SK-N-SH treated with all-trans-retinoic acid at 6 μM for 48 hours (cell line): ENCODE data around the gene NUBP1.
A peak's percentile ranks its signal among the peaks of the same experiment; 100 is the strongest.

ENCODE experiments used
- ATAC-seq: fragments of 200-7000 bp; cut with Tn5 transposase; 3 replicates; pipeline ENCODE4 v1.9.1; 2020; ENCODE audit warnings: mild to moderate bottlenecking, moderate library complexity
- ARNTL ChIP-seq: fragments of 450-650 bp; formaldehyde crosslinking; IDR thresholded peaks from 2 replicates; pipeline ENCODE4 v1.5.0; 2020; ENCODE audit warnings: low read depth, mild to moderate bottlenecking, moderate library complexity, borderline replicate concordance
- BACH2 ChIP-seq: fragments of 250-450 bp; sonication (Bioruptor Pico); IDR thresholded peaks from 2 replicates; pipeline ENCODE4 v1.9.0; 2021; ENCODE audit warnings: mild to moderate bottlenecking, borderline replicate concordance
- CREB5 ChIP-seq: fragments of 250-450 bp; sonication (Bioruptor Pico); IDR thresholded peaks from 2 replicates; pipeline ENCODE4 v1.5.1; 2020; ENCODE audit warnings: low read depth, mild to moderate bottlenecking, moderate library complexity
- CSDC2 ChIP-seq: fragments of 250-450 bp; sonication (Bioruptor Pico); IDR thresholded peaks from 2 replicates; pipeline ENCODE4 v1.5.0; 2020; ENCODE audit warnings: mild to moderate bottlenecking, moderate library complexity
- CSRNP3 ChIP-seq: fragments of 250-450 bp; sonication (Bioruptor Pico); IDR thresholded peaks from 2 replicates; pipeline ENCODE4 v1.5.1; 2021; ENCODE audit warnings: mild to moderate bottlenecking, moderate library complexity
- ESRRG ChIP-seq: fragments of 250-450 bp; sonication (Bioruptor Pico); IDR thresholded peaks from 2 replicates; pipeline ENCODE4 v1.6.1; 2021; ENCODE audit warnings: mild to moderate bottlenecking
- OSR1 ChIP-seq: fragments of 250-450 bp; sonication (Bioruptor Pico); IDR thresholded peaks from 2 replicates; pipeline ENCODE4 v1.8.0; 2022; ENCODE audit warnings: moderate library complexity, mild to moderate bottlenecking, inconsistent platforms
- POU6F1 ChIP-seq: fragments of 250-450 bp; sonication (Bioruptor Pico); IDR thresholded peaks from 2 replicates; pipeline ENCODE4 v1.8.0; 2021; ENCODE audit warnings: low read depth, mild to moderate bottlenecking, moderate library complexity, borderline replicate concordance
- PPARA ChIP-seq: fragments of 250-450 bp; sonication (Bioruptor Pico); IDR thresholded peaks from 2 replicates; pipeline ENCODE4 v1.5.0; 2020; ENCODE audit warnings: mild to moderate bottlenecking, borderline replicate concordance
- RARB ChIP-seq: fragments of 250-450 bp; sonication (Bioruptor Pico); IDR thresholded peaks from 2 replicates; pipeline ENCODE4 v1.8.0; 2021; ENCODE audit warnings: mild to moderate bottlenecking, moderate library complexity
- SNAI2 ChIP-seq: fragments of 250-450 bp; sonication (Bioruptor Pico); IDR thresholded peaks from 2 replicates; pipeline ENCODE4 v1.5.0; 2020; ENCODE audit warnings: mild to moderate bottlenecking, moderate library complexity
- TCF4 ChIP-seq: fragments of 250-450 bp; sonication (Bioruptor Pico); IDR thresholded peaks from 2 replicates; pipeline ENCODE4 v1.8.0; 2021; ENCODE audit warnings: mild to moderate bottlenecking, moderate library complexity, borderline replicate concordance
- TOX ChIP-seq: fragments of 250-450 bp; sonication (Bioruptor Pico); IDR thresholded peaks from 2 replicates; pipeline ENCODE4 v1.8.0; 2021; ENCODE audit warnings: mild to moderate bottlenecking, moderate library complexity, borderline replicate concordance
- TSHZ2 ChIP-seq: fragments of 250-450 bp; sonication (Bioruptor Pico); IDR thresholded peaks from 2 replicates; pipeline ENCODE4 v1.5.0; 2020; ENCODE audit warnings: mild to moderate bottlenecking, moderate library complexity
- ZC3H10 ChIP-seq: fragments of 250-450 bp; sonication (Bioruptor Pico); IDR thresholded peaks from 2 replicates; pipeline ENCODE4 v1.5.1; 2021; ENCODE audit warnings: mild to moderate bottlenecking, moderate library complexity
- ZFP3 ChIP-seq: fragments of 250-450 bp; sonication (Bioruptor Pico); IDR thresholded peaks from 2 replicates; pipeline ENCODE4 v1.5.0; 2020; ENCODE audit warnings: mild to moderate bottlenecking, moderate library complexity
- ZFP30 ChIP-seq: fragments of 450-650 bp; formaldehyde crosslinking; IDR thresholded peaks from 2 replicates; pipeline ENCODE4 v1.5.0; 2022; ENCODE audit warnings: mild to moderate bottlenecking, moderate library complexity
- ZNF565 ChIP-seq: fragments of 450-650 bp; formaldehyde crosslinking; conservative IDR thresholded peaks from 2 replicates; pipeline ENCODE4 v1.5.0; 2020; ENCODE audit warnings: low read depth, mild to moderate bottlenecking, moderate library complexity
- ZNF70 ChIP-seq: fragments of 450-650 bp; formaldehyde crosslinking; IDR thresholded peaks from 2 replicates; pipeline ENCODE4 v1.5.0; 2020; ENCODE audit warnings: mild to moderate bottlenecking, moderate library complexity
- ZNF8 ChIP-seq: fragments of 450-650 bp; formaldehyde crosslinking; IDR thresholded peaks from 2 replicates; pipeline ENCODE4 v1.5.0; 2020; ENCODE audit warnings: mild to moderate bottlenecking, moderate library complexity

Gene NUBP1

GRCh38 chr16:10744370-10745030 lies 858 bp downstream of the NUBP1 start:
- ATAC-seq: peak; percentile 25
- TF ChIP-seq POU6F1 (CRISPR knock-in tag): no peak
- no peak for TF ChIP-seq TCF4 (CRISPR knock-in tag)
- no peak for TF ChIP-seq TOX (CRISPR knock-in tag)
- no peak for TF ChIP-seq ARNTL (CRISPR knock-in tag)
- no peak for TF ChIP-seq ZNF8 (CRISPR knock-in tag)
- no peak for TF ChIP-seq SNAI2
- no peak for TF ChIP-seq ZFP3 (CRISPR knock-in tag)
- TF ChIP-seq ESRRG: no peak
- no peak for TF ChIP-seq ZC3H10 (CRISPR knock-in tag)

GRCh38 chr16:10745841-10746240 lies 2.2 kb downstream of the NUBP1 start:
- TF ChIP-seq ZNF70 (CRISPR knock-in tag) (no peak; the same call in 1 of the 2 replicates), OSR1 (no peak), ARNTL (CRISPR knock-in tag) (no peak), ESRRG (no peak), CSDC2 (no peak), POU6F1 (CRISPR knock-in tag) (no peak), ZNF565 (CRISPR knock-in tag) (no peak), TOX (CRISPR knock-in tag) (no peak), TSHZ2 (no peak), PPARA (no peak), CREB5 (no peak), RARB (no peak), ZFP30 (CRISPR knock-in tag) (no peak), CSRNP3 (no peak), TCF4 (CRISPR knock-in tag) (no peak), SNAI2 (no peak), ZFP3 (CRISPR knock-in tag) (no peak), BACH2 (CRISPR knock-in tag) (no peak)
- ATAC-seq: no peak

- ATAC-seq: peak; percentile 22; the same call in 1 of the 3 replicates
- TF ChIP-seq TSHZ2 (peak; percentile 21; the same call in 1 of the 2 replicates), BACH2 (CRISPR knock-in tag) (no peak), TCF4 (CRISPR knock-in tag) (peak; percentile 54; the same call in 1 of the 2 replicates)
- TF ChIP-seq, all 23 proteins: peak for 2
Observed at GRCh38 chr16:10750793-10751192, 7.2 kb downstream of the NUBP1 start.
